ENCODE measurements around the gene NAV1.

The NAV1 gene

DNA sequence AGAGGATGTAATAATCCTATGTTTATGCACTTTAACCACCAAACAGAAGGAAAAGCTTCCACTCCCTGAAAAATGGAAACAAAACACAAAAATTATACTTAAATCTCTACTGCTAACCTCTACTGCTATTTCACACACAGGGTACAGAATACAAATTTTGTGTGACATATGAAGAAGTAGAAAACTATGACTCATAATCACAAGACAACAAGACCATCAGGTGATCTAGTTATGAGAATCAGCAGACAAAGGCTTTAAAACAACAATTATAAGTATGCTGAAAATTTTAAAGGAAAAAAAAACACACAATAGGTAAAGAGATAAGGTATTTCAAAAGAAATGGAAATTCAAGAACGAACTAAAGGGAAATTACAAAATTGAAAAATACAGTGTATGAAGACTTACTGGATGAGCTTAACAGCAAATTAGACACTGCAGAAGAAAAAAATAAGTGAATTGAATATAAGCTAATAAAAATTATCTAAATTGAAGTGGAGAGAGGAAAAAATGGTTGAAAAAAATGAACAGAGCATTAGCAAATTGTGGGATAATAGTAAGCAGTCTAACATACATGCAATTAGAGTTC is 13.6 kb upstream of the NAV1 start:
- DNase-seq = no peak

DNA sequence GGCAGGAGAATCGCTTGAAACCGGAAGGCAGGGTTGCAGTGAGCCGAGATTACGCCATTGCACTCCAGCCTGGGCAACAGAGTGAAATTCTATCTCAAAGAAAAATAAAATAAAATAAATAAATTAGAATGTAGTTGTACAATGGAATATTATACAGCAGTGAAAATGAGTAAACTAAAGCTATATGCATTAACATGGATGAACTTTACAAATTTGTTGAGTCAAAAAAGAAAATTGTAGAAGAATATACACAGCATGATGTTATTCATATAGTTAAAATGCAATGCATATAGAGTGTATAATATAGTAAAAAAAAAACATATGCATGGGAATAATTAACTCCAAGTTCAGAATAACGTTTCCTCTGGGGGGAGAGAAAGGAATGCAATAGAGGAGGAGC is 11.0 kb upstream of the NAV1 start:
- DNase-seq = no peak

DNA sequence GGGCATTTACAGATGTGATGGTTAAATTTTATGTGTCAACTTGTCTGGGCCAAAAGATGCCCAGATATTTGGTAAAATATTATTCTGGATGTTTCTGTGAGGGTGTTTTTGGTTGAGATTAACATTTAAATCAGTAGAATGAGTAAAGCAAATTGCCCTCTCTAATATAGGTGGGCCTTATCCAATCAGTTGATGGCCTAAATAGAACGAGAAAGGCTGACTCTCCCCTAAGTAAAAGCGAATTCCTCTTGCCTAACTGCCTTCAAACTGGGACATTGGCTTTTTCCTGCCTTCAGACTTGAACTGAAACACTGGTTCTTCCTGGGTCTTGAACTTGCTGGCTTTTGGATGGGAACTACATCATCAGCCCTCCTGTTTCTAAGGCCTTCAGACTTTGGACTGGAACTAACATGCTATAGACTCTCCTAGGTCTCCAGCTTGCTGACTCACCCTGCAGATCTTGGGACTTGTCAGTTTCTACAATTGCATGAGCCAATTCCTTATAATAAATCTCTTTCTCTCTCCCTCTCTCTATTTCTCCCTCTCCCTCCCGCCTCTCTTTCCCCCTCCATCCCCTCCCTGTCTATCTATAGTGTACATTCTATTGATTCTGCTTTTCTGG is 10.2 kb upstream of the NAV1 start:
- no peak for DNase-seq

DNA sequence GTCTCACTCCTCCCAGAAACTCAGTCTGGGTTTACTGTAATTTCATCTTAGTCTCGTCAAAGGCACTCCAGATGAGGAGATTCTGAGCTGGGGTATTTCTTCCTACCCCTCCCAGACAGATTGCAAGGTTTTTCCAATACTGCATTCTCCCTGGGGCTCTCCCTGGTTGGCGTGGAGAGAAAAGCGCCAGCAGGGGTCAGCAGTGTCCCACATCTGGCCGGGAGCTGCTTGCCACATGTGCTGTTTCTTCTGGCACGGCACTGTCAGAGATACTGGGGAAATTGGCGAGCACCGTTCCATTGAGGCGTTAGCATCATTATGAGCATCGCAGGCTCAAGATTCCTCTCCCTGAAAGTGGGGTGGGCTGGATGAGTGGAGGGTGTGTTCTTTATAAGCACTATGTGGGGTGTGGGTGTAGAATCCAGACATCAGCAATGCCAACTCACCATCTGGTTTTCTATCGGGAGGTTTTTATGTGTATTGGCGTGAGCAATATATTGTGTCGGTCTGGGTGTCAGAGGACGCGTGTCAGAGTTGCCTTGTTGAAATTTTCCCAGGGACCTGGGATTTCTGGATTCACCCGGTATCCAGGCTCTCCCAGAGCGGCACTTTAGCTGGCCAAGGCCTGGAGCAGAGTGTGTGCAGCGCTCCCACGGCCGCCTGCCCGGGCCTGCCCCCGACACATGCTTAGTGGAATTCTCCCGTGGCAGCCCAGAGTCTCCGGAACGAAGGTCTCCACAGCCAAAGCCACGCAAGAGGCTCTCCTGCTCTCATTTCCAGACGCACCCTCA is 8.0 kb upstream of the NAV1 start:
- DNase-seq = peak; percentile 65

DNA sequence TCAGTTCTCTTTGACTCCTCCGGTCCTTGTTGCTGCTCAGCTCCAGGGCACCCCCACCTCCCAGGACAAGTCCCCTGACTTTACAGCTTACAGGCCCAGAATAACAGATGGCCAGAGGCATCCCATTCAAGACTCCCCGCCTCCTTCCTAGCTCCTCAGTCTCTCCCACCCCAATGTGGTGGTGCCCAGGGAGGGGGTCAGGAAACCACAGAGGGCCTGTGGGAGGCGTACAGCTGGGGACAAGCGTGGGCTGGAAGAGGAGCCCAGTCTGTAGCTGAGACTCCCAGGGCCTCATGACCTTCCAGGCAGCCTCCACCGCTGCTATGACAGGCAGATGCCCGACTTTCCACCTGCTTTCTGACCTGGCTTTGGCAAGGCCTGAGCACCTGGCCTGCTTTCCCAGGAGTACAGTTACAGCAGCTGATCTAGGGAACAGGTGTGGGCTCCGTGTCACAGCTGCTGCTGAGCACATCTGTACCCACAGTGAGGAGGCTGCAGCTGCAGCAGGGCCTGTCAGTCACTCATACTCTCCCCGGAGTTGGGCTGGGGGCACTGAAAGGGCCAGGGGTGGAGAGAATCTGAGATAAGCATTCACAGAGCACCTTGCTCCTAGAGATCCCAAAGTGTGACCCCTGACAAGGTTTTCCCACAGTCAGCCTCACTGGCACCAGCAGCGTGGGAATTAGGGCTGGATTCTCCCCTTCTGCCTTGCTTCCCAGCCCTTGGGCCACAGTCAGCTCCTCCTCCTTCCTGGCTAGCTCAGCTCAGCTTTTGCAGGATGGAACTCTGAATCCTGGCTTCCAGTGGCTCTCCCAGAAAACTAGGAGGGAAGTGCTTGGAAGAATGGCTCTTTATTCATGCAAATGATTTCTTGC is 7.1 kb upstream of the NAV1 start:
- DNase-seq = peak; percentile 48

DNA sequence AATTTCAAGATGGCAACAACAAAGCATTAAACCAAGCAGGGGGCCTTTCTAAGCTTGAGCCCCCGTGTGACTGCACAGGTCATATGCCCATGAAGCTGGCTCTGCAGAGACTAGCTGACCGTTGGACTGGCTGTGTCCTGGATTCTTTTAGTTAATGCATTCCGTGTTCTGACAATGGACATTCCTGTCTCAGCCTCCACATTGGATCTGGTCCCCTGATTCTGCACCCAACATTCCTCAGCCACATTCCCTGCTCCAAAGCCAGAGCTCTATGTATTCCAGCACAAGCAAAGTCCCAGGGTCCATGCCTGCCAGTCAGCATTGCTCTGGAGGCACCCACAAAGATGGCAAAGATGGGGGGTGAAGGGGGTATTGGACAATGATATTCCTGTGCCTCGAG is 5.1 kb upstream of the NAV1 start:
- DNase-seq = no peak

DNA sequence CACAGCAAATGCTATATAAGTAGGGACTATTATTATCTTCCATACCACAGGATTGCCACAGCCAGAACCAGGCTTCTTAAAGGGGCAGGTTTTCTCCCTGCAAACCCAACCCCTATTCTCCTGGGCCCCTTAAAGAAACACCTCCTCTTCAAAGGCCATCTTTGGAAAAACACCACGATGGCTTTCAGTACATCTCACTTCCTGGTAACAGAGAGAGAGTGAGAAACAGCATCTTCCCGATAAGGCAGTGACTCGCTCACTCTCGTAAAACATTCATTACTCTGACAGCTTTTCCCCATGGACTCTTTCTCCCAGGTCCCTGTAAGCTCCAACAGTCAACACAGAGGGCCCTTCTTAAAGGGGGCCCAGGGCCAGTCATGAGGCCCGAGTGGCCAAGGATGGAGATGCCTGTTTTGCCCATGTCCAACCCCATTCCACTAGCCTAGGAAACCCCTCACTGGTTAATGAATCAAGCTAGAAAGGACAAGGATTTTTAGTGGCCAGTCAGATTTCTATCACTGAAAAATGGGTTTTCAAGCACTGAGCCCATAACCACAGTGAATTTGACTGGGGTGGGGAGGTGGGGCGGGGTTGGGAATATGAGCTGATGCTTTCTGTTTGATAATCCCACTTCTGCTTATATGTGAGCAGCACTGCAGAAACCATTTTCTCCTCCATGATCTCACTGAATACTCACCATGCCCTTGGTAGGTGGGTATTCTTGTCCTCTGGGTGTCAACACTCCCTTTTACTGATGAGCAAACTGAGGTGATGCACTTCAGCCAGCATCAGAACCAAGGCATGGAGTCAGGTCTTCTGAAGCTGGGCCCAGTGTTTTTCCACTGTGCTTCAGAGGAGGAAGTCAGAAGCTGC is 3.6 kb upstream of the NAV1 start:
- DNase-seq = no peak

DNA sequence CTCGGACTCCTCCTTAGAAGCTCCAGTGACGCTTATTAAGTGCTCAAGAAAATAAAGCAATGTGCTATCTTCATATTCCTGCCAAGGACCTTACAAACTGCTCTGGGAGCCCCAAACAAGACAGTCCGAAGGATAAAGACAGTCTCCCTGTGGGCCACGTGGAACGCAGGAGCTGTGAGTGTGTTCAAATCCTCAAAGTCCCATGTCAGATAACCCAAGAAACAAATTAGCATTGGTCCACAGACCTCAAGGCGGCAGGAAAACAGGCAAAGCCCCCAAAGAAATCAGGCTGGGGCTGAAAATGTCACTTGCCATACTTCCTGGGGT is 3.0 kb upstream of the NAV1 start:
- no peak for DNase-seq

DNA sequence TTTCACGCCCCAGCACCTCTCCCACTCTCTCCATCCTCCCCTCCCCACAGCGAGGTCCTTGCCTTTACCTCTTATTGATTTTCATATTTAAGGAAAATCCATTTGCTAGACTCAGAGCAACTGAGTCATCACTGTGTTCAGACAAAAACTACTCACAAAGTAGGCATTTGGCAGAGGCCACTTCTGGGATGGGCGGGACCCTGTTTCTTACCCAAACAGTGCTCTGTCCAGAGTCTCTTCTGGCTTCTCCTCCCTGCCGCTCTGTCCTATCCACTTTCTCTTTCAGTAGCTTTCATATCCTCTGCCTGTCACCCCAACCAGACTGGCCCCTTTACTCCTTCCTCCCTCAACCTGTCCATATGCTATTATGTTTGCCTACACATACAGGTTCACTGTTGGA is 2.4 kb upstream of the NAV1 start:
- no peak for DNase-seq

DNA sequence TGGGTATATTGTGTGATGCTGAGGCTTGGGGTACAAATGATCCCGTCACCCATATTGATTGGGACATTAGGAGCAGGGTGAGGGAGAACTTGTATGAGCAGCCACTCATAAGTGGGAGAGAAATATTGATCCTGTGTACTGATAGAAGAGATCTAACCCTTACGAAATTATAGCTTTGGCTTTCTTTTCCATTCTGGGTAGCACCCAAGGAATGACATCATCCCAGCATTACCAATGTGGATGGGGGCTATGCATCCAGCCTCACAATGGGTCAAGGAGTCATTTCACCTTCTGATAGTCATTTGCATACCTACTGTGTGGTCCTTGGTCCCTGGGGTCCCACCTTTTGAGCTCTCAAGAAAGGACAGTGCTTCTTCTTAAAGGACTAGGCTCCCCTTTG is 1.9 kb upstream of the NAV1 start:
- no peak for DNase-seq

DNA sequence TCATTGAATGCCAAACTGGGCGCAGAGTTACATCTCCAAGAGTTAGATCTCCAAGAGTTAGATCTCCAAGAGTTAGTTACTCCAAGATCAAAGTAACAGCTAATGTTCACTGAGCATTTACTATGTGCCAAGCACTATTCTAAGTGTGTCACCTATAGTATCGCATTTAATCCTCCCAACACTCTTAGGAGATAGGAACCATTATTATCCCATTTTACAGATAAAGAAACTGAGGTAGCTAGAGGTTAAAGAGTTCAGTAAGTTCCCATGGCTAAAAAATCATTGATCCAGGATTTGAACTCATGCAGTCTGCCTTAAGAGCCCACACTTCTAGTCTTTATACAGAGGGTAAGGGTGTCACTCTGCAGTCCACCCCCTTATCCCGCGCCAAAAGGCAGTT is 1.5 kb upstream of the NAV1 start:
- no peak for DNase-seq

DNA sequence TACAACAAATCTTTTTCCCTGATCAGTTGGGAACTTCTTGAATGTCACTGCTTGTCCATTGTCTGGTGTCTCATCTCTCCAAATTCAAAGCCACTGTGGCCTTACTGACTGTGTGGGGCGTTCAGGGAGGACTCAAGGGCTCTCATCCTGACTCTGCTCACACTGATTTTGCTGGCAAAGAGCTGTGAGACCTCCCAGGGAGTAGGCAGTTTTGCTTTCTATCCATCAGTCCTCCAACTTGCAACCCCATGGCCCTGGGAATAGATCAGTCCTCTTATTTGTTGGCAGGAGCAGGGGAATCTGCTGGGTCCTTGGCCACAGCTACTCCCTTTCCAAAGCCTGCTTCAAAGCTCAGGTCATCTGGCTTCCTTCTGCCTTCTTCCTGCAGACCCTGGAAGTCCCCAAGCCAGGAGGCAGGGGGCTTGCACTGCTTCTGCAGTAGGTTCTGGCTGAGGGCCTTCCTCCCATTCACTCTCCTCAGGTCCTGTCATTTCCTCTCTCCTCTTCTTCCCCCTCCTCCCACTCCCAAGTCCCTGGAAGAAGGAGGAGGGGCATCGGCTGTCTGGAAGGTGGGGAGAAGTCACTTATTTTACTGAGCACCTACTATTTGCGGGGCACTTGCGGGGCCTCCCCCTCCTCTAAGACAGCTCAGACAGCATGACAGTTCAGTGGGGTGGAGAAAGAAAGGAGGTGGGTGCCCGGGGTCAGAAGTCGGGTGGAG is 876 bp upstream of the NAV1 start:
- no peak for DNase-seq

DNA sequence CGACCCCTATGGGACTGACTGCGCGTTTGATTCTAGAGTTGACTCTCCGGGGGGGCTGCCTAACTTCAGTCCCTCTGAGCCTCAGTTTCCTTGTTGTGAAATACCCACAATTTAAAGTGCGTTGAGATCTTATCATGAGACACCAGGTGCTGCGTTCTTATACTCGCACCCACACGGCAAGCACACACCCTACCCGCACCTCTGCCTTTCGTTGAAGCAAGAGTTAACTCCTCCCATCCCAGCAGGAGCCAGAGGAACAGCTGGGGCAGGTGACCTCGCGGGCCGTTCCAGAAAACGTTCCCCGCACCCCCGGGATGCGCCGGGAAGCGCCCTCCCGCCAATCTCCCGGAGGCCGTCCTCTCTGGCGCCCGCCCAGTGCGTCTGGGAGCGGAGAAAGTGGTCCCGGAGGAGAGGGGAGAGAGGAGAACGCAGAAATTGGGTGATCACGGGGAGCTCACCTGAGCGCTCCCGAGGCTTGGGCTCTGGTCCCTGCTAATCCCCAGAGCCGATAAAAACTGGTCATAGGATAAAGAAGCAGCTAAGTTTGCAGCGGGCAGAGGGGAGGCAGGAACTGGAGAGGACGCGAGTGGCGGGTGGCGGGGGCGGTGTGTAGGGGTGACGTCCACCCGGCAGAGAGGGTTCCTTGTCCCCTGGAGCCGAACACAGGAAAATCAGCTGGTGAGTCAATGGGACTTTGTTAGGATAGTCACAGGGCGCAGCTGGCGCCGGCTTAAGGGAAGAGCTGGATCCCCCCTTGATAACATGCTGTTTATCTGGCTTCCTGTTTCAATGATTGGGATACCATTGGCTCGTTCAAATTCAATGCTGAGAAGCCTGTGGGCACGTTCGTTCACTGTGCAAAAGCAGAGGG is 869 bp downstream of the NAV1 start:
- DNase-seq = peak; percentile 76

DNA sequence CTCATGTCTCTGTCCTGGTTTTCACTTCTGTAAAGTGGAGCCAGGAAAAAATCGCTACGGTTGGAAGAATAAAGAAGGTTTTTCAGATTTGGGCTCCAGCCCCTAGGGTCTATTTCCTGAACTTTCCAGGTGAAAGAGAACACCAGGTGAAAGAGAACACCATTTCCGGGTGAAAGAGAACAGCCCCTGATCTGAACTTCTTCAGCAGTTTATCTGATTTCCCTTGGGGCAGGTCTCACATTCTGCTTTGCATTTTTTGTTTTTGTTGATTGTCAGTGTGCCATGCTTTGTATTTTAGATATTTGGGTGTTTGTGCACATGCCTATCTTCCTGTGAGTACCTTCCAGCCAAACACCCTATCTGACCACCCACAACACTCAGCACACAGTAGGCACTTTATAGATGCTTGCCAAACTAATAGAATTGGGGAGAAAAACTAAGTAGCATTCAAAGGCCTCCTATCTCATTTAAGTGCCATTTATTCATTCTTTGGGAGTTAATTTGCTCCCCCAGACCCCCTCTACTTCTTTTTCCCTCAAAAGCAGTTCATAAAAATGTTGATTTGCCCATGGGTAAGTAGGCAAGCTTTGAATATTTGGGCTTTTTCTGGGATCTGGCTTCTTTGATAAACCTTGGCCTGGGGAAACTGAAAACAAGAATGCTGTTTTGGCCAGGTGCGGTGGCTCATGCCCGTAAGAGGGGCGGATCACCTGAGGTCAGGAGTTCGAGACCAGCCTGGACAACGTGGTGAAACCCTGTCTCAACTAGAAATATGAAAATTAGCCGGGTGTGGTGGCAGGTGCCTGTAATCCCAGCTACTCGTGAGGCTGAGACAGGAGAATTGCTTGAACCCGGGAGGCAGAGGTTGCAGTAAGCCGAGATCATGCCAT is 2.2 kb downstream of the NAV1 start:
- peak; percentile 29 for DNase-seq

DNA sequence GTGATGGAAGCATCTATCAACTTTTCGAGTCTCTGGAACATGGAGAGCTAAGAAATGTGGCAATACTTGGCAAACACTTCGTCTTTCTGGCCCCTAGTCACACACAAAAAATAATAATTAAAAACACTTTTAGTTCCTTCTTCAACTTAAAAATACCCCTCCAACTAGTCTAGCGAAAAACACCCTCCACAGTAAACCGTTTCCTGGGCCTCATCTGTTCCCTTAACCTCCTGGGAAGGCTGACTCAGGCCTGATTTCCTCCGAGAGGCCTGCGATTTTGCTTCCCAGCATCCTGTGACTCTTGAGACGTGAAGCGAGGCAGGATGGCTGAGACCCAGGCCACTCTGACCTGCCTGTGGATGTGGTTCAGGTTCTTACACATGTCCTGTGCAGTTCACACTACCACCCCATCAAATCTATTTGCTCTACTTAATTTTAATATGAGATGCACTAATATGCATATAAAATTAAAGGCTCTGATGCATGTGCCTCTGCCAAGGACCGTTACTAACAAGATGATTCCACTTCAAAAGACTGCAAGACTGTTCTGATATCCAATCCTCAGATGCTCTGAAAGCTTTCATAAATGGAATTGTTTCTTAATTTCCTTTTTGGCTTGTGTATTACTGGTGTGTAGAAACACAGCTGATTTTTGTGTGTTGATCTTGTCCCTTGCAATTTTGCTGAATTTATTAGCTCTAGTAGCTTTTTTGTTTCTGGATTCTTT is 3.5 kb downstream of the NAV1 start:
- no peak for DNase-seq

DNA sequence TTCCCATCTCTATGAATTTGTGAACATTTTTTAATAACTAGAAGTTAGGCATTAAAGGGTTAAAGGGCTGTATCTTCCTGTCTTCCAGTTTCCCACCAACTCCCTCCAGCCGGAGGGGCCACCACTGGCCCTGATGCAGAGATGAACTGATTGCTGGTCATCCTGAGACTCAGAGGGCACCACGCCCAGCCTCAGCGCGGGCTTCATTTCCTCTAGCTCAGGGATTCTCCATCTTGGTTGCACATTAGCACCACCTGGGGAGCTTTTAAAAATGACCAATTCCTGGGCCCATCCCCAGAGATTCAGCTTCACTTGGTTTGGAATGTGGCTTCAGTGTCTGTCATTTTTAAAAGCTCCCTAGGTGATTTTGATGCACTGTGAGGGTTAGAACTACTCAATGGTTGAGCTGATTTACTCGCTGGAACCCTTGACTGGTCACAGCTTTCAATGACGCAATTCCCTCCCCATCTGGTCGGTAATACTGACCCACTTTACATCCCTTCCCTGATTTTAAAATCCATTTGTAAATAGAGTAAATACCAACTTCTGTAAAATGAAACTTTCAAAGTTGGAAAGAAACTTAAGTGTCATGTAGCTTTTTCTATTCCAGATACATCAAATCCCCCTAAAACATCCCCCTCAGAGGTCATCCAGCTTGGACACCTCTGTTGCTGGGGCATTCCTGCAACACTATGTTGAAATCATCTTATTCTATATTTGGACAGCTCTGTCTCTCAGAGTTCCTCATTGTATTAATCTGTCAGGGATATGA is 5.1 kb downstream of the NAV1 start:
- DNase-seq = no peak

DNA sequence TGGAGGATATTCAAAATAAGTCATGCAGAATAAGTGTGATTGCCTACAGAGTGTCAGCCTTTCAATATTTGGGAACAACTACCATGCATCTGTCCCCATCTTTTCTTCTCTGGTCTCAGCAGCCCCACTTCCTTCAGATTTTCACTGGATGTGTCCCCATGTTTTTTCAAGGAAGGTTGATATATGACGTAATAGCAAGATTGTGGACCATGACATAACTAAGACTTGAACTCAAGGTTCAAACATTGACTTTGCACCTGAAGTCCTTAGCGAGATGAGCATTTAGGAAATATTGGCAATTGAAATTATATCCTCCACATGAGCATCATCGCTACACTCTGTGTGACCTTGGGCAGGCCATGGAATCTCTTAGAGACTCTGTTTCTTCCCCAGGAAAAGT is 5.8 kb downstream of the NAV1 start:
- no peak for DNase-seq

DNA sequence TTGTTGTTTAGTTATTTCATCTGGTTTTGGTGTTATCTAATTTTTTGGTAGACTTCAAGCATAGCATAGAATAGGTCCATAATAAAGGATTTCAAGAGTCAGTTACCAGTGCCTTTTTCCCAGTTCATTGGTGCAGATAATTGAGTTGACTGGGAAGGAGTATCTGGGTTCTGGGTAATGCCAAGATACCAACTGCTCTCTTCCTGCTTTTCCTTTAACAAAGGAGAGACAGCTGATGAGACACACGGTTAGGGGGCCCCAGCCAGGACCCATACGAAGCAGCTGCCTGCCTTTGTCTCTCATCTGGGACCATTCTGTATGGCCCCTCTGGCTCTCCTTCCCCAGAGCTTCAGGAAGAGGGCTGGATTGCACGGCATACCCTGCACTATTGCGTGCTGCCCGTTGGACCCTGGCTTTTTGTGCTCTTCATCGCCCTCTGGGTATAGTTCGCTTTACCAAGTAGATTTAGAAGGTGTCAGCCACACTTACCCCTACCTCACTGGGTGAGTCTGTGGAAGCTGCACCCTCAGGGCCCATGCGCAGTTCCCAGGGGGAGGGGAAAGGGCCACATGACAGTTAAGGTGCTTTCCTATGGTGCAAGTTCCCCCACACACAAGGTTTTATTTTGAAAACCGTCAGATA is 7.0 kb downstream of the NAV1 start:
- DNase-seq = no peak

Data from NCI-H2107 (cell line).